ENCODE measurements around the gene TNF.

DNA sequence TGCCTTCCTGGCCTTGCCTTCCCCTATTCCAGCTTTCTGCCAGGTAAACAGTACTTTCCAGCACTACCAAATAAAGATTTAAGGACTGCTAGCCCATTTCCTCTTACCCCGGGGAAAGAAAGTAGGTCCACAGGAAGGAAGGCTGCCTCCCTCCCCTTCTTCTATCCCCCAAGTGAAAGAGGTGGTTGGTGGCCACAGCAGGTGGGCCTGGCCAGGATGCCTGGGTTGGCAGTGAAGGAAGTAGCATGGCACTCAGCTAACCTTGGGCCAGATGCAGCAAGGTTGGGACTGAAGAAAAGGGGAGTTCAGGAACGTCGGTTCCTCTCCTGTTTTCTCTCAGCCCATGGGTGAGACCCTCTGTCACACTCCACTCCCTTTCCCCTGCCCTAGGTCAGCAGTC, 19.1 kb upstream of the TNF start:
- TF ChIP-seq, protein P1, sequence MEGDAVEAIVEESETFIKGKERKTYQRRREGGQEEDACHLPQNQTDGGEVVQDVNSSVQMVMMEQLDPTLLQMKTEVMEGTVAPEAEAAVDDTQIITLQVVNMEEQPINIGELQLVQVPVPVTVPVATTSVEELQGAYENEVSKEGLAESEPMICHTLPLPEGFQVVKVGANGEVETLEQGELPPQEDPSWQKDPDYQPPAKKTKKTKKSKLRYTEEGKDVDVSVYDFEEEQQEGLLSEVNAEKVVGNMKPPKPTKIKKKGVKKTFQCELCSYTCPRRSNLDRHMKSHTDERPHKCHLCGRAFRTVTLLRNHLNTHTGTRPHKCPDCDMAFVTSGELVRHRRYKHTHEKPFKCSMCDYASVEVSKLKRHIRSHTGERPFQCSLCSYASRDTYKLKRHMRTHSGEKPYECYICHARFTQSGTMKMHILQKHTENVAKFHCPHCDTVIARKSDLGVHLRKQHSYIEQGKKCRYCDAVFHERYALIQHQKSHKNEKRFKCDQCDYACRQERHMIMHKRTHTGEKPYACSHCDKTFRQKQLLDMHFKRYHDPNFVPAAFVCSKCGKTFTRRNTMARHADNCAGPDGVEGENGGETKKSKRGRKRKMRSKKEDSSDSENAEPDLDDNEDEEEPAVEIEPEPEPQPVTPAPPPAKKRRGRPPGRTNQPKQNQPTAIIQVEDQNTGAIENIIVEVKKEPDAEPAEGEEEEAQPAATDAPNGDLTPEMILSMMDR (conservative IDR thresholded peaks at IDR 0.05; ENCODE audit: low read length) = no peak
- TF ChIP-seq EZH2phosphoT487 (IDR thresholded peaks at IDR 0.05; ENCODE audit: borderline replicate concordance, low read depth, low read length) = no peak
